ENCODE data around the gene GID8.

GID8 gene

DNA sequence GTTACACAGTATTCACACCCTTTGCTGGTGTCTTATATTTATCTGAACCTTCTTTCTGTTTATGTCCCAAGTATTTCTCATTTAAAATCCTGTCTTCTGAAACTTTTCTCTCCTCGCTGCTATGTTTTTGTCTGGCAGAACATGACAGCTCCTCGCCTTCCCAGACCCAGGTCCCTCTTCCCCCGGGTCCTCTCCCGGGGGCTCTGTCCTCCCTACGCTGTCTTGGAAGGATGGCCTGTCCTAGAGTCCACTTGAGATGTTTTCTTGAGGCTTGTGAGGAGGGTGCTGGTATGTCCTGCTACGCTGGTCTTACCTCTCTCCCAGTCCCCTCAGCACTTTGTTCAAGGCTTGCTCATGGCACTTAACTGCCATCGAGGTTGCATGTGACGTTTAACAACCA, 6.2 kb downstream of the GID8 start:
- no peak for DNase-seq (ENCODE audit: low read depth)

DNA sequence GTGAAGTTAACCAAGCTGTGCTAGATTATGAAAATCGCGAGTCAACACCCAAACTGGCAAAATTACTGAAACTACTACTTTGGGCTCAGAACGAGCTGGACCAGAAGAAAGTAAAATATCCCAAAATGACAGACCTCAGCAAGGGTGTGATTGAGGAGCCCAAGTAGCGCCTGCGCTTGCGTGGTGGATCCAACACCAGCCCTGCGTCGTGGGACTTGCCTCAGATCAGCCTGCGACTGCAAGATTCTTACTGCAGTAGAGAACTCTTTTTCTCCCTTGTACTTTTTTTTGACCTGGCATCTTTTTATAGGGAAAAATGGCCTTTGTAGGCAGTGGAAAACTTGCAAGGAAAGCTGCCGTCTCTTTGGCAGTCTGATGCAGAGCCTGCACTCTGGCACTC, 6.8 kb downstream of the GID8 start:
- DNase-seq (ENCODE audit: low read depth) = no peak

DNA sequence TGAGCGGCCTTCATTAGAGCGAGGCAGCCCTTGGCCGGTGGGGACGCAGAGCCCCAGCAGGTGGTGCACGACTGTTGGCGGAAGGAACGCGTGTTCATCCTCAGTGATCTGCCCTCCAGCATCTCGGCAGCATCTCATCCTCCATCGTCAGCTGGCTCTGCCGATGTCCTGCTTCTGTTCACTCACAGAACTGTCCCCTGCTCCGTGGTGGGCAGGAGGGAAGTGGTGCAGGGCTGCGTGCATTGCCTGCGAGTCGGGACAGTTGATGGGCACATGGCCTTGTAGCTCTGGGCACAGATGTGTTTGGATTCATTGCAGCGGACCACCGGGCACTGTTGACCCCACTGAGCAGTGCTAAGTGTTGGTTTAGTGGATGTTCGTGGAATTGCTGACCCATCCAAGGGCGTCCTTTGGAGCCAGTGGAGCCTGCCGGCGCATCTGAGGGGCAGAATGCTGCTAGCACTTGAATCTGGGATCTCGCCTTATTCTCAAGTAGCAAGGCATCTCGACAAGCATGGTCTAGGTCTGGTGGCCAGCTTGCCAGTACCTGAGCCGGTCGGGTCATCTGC, 7.9 kb downstream of the GID8 start:
- no peak for DNase-seq (ENCODE audit: low read depth)

DNA sequence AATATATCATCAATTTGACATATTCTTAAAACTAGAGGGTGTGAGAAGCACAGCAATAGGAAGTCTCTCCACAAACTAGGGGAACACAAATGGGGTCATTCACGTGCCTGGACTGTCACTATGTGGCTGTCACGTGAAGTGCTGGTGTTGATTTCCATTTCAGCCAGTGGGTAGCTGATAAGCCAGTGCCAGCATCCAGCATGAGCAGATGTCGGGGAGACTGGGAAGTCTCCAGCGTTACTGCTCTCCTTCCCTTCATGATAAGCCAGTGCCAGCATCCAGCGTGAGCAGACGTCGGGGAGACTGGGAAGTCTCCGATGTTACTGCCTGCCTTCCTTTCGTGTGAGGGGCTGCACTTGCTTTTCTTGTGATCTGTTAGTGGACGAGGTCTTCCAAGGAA, 9.0 kb downstream of the GID8 start:
- no peak for DNase-seq (ENCODE audit: low read depth)

DNA sequence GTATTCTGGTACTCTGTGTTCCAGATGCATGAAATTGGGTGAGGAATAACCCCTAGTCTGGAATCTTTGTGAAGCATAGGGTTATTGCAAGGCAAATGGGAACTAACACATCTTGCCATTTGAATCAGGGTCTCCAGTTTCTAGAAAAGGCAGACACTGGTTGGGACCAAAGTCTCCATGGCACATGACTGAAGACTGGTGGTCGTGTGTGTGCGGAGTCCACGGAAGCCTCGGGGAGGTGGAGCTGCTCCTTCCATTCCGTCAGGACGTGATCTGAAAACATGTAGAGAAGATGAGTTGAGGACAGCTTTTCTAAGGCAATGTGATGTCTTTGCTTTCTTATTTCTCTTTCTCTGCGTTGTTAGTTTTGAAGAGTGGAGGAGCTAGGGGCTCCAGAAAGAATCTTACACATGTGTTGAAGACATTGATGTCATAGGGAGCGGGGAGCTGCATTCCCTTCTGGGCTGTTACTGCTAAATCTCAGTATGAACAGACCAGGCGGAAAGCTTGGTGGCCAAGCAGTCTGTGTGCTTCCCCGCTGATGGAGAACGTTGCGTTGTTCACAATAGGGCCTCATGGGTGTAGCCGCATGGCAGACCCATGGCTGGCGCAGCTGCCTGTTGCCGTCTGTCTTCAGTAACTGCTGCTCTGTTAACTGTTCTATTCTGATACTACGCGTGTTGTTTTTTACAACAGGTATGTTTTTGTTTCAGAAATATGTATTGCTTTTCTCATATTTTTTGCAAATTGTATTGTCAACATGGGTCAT, 9.8 kb downstream of the GID8 start:
- no peak for DNase-seq (ENCODE audit: low read depth)

DNA sequence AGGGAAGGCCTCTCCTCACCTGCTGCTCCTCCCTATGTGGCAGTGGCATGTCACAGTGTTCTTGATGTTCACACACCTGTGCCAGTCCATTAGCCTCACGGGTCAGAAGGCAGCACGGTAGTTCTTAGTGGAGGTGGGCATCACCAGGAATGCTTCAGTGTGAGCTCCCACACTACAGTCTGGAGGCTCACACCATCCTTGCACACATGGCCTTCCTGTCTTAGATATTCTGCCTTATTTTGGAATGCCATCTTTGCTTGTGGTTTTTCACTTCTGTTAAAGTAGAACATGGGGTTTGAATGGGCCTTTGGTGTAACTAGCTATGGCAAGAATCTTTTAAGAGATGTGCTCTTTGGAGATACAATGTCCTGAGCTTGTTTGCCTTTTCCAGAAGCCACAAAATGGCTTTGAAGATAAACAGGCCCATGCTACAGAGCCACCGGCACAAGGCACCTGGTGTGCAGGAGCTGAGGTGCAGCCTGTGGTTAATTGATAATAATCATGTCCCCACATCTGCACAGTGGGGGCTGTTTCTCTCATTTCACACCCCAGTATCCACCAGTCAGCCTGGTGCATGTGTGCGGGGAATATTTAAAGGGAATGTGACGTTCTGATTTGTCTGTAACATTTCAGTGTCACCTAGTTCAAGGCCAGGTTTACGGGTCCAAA, 11.3 kb downstream of the GID8 start:
- DNase-seq (ENCODE audit: low read depth) = no peak

DNA sequence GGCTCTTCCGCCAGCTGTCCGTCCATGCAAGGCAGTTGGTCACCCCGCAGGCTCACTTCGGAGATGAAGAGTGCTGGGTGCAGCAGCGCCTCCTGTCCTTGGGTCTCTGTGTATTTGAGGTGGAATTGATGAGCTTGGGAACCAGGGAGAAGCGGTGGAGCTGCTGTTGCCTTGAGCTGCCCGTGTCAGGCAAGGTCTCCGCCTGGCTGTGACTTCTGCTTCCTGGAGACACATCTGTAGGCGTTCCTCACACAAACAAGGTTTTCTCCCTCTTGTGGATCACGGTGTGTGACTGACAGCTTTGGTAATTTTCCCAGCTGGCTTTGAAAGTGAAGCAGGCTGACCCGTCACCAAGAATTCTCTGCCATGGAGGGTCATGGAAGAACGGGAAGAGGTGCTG, 12.0 kb downstream of the GID8 start:
- no peak for DNase-seq (ENCODE audit: low read depth)

DNA sequence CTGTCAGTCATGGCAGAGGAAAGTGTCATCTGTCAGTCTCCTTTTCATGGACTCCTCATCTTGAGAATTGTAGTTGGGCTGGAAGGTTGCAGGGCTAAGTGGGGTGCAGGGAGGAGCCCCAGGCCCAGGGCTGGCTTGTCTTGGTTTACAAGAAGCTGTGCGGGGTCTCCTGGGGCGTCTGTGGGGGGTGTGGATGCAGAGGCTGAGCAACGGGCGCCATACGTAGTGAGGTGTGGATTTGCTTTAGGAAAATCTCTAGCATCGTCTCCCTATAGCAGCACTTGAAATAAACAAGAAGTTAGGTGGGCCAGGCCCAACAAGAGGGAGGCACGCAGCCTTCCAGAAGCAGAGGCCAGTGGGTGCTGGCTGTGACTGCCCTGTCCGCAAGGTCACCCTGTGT, 12.8 kb downstream of the GID8 start:
- DNase-seq (ENCODE audit: low read depth) = no peak

DNA sequence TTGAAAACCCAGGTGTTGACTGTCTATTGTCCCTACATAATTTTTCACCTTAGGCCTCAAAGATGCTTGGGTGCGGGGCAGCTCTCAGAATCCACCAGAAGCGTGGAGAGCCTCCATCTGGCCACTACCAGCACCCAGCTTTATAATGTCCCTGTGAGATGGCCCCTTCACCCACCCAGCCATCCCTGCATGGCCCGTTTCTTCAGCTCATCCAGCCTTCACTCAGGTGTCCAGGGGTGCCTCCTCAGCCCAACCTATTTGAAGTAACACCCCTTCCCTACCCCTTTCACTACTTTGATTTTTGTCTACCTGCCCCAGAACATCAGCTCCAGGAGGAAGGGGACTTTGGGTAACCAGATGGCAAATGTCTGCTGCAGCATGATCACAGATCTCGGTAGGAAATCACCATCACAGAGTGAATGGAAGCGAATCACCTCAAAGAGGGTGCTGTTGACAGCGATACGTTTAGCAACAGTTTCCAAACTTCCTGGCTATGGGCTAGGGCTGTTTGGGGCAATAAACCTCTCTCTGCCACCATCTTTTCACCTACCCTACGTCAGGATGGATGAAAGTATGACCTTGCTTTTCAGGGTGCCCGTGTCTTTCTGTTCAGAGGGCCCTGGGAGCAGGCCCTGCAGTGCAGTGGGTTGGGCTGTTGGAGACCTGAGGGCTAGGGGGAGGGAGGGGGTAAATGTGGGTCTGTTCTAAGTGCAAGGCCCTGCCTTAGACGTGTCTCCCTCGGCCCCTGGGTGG, 13.4 kb downstream of the GID8 start:
- DNase-seq (ENCODE audit: low read depth) = no peak

DNA sequence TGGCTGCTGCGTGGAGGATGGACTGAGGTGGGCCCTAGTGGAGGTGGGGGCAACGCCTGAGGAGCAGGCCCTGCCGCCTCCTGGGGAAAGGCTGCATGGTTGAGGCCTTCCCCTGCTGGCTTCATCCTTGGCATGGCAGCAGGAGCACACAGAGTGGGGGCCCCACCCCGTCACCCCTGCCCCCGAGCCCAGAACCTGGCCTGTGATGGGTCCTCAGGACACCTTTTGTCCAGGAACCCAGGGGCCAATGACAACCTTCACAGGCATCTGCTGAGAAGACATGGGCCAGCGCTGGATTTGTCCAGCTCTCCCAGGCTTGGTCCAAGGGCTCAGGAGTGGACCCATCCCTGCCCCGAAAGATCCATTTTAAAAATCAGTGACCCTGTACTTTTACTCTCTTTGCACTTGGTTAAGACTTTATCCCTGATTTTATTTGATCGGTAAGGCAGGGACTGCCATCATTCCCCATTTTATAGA, 14.0 kb downstream of the GID8 start:
- DNase-seq (ENCODE audit: low read depth) = no peak

DNA sequence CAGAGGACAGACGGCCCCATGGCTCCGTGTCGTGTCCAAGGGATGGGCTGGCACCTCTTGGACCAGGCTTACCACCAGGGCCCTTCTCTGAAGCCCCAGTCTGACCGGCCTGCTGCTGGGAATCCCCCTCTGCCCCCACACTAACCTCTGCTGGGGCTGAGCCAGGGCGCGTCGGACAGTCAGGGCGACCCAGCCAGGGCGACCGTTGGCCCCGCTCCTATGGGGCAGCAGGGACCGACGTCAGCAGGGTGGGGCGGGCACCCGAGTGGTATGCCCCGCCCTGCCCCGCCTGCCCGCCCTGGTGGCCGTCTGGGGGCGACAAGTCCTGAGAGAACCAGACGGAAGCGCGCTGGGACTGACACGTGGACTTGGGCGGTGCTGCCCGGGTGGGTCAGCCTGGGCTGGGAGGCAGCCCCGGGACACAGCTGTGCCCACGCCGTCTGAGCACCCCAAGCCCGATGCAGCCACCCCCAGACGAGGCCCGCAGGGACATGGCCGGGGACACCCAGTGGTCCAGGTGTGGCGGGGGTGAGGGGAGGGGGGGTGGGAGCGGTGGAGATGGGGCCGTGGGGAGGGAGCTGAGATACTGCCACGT, 14.5 kb downstream of the GID8 start, which contains the start of gene SLC17A9:
SLC17A9 (plus strand) TSS at position 337 of the 595 bp plus-strand sequence; CDS start at position 459, 122 bp downstream.
- DNase-seq (ENCODE audit: low read depth) = no peak

DNA sequence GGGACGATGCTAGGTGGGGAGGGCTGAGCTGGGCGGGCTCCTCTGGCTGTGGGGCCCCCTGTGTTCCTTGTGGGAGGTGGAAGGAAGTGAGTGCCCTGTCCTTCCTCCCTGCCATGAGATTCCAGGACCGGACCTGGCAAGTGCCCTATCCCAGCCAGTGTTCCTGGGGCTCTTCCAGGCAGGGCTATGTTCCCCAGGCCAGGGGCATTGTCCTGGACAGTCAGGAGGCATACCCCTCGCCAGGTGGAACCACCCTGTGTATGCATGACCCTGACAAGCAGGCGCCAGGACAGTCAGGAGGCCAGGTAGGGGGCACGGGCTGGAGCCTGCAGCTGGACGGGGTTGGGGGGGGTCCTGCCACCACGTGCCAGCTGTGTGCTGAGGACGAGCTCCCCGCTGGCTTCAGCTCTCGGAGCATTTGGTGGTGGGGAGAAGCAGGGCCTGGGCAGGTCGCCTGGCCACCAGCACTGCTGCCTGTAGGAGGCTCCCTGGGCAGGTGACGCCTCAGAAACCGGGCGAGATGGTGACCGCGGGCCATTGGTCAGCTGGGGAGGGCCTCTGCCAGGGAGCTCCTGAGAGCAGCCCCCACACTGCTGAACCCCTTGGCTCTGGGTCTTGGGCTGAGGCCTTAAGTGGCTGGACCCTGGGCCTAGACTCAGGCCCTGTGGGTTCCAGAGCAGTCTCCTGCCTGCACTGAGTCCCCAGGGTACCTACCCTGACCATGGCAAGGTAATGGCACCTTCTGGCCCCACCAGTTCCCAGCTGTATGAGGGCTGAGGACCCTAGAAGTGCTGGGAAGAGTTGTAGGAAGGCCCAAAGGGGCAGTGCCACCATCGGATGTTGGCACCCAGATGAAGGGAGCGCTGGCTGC, 15.3 kb downstream of the GID8 start:
- DNase-seq (ENCODE audit: low read depth) = no peak

DNA sequence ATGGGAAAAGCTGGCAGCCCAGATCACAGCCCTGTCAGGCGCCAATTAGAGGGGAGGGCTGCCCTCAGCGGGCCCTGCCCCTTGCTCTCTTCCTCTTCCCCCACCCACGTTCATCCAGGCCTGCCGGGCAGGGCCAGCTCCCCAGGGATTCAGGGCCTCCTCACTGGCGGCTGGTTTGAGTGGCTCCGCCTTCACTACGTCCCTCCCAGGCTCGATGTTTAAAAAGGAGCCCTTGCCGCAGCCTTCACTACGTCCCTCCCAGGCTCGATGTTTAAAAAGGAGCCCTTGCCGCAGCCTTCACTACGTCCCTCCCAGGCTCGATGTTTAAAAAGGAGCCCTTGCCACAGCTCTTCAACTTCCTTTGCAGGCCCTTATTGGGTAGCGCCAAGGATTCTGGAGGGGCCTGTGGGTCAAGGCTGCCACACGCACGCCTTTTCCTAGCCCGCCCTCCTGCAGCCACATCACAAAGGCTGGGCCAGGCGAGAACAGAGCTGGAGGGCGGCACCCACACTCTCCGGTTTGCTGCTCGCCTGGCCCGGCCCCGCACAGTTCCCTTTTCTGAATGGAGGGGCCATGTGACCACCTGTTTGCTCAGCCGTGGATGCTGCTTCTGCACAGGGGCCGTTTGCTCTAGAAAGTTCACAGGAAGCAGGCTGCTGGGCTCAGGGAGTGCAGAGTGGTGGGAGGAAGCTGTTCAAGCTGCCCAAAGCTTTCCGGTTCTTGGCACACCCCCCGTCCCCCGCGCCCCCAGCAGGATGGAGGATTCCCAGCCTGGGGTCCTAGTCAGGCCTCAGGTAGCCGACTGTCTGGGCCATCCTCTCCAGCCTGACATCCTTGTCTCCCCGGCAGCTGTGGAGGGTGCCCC, 16.1 kb downstream of the GID8 start:
- DNase-seq (ENCODE audit: low read depth) = peak; percentile 43

DNA sequence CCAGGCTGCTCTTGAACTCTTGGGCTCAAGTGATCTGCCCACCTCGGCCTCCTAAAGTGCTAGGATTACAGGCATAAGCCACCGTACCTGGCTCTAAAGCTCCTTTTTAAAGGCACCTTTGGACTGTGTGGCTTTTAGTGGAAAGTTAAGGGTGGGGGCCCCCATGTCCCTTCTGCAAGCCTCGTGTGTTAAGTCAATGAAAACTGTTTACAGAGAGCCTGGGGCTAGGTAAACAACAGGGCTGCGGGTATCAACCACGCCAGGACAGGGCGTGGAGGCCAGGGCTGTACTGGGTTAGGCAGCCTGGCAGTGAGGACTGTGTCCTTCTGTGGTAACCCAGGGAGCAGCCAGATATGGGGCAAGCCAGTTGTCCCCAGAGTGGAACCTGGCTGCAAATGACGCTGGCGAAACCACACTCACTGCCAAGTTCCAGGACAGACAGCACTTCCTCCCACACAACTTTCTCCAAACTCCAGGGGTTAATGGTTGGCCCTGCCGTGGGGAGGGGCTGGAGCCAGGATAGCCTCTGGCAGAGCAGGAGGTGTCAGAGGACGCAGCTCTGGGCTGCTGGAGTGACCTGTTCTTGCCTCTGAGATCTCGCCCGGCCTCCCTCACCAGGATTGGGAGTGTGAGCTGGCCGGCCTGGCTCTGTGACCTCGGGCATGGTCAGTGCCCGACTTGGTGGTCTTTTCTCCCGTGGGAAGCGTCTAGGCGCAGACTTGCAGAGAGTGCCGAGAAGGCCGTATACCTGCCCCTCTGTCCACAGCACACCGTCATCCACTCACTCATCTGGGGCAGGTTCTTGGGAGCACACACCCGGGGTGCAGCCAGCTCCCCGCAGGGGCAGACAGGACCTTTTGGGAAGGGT, 17.8 kb downstream of the GID8 start:
- DNase-seq (ENCODE audit: low read depth) = no peak

DNA sequence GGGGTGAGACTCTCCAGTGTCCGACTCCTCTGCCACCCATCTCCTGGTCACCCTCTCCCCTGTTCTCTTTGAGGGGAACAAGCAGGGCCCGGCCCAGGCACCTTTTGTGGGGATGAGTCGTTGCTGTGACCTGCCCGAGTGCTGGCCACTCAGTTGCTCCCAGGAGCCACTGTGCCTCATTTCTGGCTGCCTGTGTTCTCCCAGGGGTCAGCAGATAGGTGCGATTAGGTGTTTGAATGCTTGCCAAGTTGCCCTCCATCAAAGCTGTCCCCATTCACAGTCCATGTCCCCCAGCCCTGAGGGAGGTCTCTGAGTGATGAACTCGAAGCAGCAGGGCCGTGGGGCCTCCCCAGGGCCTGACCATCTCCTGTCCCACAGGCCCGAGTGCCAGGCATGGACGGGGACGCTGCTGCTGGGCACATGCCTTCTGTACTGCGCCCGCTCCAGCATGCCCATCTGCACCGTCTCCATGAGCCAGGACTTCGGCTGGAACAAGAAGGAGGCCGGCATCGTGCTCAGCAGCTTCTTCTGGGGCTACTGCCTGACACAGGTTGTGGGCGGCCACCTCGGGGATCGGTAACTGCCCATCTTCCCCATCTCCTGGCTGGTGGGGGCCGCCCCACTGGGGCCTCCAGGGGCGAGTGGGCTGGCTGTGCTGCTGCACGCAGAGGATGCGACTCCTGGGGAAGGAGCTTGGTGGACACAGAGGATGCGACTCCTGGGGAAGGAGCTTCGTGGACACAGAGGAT, 18.6 kb downstream of the GID8 start:
- no peak for DNase-seq (ENCODE audit: low read depth)

DNA sequence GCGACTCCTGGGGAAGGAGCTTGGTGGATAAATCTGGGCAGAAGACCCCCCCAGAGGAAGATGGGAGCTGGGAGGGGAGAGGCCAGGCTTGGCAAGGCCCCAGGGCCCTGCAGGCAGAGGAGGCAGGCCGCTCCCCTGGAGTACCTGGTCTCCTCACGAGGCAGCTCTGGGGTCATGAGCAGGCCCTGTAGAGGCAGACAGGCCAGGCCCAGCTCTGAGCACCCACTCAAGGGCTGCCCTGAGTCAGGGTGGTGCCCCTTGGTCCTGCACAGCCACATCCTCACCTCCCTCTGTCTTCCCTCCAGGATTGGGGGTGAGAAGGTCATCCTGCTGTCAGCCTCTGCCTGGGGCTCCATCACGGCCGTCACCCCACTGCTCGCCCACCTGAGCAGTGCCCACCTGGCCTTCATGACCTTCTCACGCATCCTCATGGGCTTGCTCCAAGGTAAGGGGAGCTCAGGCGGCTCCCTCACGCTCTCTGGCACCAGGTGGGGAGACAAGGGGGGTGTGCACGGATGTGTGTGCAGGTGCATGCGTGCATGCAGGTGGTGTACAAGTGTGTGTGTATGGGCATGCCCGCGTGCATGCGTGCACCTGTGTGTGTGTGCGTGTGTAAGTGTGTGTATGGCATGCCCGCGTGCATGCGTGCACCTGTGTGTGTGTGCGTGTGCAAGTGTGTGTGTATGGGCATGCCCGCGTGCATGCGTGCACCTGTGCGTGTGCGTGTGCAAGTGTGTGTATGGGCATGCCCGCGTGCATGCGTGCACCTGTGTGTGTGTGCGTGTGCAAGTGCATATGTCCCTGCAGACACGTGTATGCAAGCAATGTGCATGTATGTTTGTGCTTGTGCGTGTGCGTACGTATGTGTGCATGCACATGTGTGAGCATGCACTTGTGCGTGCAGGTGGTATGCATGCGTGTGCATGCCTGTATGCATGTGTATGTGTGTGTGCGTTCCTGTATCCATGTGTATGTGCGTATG, 19.5 kb downstream of the GID8 start:
- DNase-seq (ENCODE audit: low read depth) = no peak
